ENCODE results near the gene S100A5.

S100A5 gene

DNA sequence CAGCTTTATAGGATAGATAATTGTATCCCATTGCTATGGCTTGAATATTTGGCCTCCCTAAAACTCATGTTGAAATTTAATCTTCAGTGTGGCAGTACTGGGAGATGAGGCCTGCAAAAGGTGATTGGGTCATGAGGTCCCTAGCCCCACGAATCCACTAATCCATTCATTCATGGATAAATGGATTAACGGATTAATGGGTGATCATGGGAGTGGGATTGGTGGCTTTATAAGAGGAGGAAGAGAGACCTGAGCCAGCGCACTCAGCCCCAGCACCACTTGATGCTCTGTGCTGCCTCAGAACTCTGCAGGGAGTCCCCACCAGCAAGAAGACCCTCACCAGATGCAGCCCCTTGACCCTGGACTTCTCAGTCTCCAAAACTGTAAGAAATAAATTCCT, 37.0 kb downstream of the S100A5 start:
- DNase-seq, result no peak

DNA sequence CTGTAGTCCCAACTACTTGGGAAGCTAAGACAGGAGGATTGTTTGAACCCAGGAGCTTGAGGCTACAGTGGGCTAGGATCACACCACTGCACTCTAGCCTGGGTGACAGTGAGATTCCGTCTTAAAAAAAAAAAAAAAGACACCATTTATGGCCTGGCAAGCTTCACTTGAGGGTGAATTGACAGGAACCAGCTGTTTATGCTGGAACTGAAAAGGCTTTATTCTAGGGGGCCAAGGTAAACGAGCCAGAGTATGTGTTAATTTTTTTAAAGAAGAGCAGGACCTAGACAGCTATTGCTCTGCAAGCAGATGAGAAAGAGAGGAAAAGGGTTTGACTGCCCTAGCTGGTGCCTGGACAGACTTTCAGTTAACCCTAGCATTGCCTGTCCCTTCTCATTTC, 42.0 kb downstream of the S100A5 start:
- no peak for DNase-seq

DNA sequence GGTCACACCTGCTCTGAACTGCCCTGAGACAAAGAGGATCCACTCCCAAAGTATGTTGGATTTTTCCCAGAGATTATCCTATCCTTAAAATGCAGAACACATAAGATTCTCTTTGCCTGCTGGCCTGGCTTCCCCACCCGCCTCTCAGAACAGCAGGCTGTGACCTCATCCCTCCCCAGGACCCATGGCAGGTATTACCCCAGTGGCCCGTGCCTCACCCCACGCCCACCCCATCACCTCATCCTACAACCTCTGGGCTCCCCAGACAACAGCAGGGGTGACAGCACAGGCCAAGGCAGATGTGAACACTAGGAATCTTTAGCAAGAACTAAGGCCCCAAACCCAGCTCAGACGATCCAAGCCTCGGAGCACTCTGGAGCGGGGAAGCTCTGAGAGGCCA, 45.2 kb downstream of the S100A5 start:
- DNase-seq, result no peak

DNA sequence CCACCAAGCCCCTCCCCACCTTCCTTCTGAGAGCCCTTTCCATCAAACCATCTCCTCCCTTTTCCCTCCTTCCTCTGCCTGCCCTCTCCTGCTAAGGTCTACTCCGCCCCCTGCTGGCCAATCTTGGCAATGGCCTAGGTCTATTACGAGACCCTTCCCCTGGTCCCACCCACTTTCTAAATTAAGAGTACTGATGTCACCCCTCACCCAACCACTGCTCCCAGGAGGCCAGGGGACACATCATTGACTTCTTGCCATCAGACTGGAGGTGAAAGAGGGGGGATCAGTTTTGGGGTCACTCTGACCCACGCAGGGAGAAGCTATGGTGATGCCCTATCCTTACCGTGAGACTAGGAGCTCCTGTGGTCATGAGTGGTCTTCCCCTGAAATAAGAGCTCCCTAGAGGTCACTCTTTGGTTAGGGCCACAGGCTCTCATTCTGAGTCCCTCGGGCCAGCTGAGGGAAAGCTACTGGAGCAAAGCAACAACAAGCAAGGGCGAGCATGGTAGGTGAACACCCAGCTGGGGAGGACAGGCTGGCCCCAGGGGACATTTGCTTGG, 45.7 kb downstream of the S100A5 start:
- peak; percentile 66 for DNase-seq

DNA sequence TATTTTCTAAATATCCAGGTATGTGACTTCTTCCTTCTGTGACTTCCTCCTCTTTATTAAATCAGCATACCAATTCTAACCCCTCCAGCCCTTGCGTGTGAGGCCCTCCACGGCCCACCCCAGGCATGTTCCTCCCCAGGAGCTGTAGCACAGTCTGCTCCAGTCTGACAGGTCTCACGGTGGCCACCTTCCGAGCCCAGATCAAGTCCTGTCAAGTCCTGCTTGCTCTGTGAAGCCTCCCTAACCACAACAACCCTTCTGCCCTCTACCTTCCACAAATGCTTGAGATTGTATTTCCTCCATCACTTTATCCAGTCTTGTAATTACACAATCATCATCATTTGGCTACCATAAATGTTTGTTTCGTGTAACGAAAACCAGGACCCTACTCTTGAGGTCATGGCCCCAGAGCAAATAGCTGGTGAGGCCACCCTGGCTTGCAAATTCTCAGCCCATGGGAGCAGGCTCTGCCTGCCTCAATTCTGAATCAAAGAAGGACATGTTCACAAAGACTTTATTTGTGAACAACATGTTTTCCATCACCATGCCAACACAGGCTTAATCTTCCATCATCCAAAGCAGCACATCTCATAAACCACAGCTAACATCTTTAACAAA, 47.3 kb downstream of the S100A5 start:
- no peak for DNase-seq

DNA sequence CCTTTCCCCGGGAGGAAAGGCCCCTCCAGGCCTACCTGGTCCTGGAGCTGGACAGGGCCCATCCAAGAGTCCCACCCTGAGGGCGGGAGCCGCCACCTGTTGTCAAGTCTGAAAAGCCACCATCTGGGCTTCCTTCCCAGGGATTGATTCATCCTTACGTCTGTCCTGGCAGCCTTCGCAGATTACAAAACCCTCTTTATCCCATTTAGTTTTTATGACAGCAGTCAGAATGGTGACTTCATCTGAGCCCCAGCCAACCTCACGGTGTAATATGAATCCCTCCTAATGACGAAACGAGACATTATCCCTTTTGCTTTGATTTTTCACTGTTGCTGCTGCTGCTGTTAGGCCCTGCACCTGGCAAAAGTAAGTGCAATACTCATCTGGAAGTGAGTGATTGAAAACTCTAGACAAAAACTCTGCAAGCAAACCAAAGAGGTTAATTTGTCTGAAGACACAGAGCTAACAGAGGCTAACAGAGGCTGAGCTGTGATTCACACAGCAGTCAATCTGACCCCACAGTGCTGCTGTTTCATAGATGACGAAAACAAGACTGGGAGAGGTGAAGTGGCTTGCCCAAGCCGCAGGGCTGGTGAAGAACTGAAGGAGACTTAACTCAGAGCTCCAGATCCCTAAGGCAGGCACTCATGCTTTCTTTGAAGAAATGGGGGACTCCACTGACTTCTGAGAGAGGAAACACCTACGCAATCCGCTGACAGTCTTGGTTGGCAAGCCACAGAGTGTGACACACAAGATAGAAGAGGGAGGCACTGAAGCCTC, 50.3 kb downstream of the S100A5 start:
- no peak for DNase-seq

DNA sequence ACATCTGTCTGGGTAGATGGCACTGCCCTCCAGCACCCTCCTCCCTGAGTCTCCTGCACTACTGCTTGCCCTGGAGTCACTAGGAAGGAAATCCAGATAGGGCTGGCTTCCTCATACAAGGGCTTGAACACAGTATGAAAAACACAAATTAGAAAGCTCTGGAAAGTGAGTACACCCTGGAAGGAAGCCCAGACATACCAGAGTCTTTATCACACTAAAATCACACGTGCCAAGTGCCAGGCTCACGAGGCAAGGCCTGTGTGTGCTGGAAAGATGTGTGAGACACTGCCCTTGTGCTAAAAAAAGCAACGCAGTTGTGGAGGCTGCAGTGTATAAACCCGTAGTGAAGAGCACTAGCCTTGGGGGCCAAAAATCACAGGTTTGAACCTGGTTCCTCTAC, 52.0 kb downstream of the S100A5 start:
- no peak for DNase-seq

DNA sequence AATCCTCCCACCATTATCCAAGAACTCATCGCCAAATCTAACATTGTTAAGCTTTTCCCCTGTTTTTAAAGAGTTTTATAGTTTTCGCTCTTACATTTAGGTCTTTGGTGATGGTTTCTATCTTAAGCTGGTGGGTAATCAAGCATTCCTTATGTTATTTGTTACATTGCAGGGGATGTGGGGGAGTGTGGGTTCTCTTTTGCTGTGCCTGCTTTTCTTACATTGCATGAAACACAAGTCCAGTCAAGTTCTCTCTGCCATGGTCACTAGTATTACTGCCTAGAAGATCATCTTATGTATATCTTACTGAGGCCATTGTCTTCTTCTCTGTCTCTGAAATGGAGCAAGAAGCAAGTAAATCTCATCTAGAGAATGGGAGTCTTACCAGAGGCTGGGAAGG, 53.0 kb downstream of the S100A5 start:
- no peak for DNase-seq

All from stimulated activated naive CD4-positive, alpha-beta T cell treated with Interleukin-2 at 50 U/mL for 16 hours (primary cell).